ENCODE measurements around the gene SCD5.

The SCD5 gene

DNA sequence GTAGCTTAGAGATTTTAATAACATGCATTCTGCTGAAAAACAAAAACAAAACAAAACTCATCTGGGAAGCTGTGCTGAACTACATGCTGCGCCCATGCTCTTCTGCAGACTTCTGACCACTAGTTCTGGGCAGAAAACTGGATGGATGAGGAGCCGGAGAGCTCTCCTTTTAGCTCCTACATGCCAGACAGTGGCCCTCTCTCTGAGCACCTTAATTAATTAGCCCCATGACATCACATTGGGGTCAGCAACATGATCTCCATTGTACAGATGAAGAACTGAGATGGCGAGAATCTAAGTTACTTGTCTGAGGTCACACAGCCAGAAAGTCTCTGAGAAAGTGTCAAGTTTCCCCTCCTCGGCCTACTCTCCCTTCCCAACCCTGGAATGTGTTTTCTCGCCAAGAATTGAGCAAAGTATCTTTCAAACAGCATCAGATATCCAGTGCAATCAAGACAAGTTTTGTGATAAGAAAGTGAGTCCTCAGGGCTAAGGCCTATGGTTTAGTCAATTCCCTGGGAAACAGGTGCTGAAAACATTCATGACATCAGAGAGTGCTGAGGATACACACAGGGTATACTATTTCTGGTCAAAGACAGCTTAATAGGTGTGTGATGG, 21.6 kb downstream of the SCD5 start:
- no peak for DNase-seq
- in situ Hi-C loops (cut with MboI; ENCODE audit: low pct_unique_long_range_greater_than_20kb, low sequenced_read_pairs): no loop called here

GRCh38 chr4:82775243-82775642, 23.4 kb downstream of the SCD5 start:
- in situ Hi-C loops (cut with MboI; ENCODE audit: low pct_unique_long_range_greater_than_20kb, low sequenced_read_pairs): no loop called here
- DNase-seq: no peak

DNA sequence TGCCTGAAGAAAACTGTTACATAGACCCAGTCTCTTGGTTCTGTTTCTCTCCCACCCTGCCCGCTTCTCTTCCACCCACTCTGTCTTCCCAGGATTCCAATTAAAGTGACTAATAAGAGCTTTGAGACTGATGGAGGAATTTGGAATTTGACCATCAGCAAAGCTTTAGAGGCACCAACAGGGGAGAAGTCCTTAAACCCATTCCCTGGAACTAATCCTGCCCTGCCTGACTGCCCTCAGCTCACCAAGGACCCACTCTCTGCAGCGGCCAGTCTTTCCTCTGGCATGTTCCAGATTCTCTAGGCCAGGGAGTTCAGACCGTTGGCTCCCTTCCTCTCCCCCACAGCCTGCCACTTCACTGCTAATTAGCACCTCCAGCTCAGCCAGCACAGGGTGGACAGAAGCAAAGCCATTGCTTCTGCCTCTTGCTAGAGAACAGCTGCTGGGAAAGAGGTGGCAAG, 23.9 kb downstream of the SCD5 start:
- in situ Hi-C loops (cut with MboI; ENCODE audit: low pct_unique_long_range_greater_than_20kb, low sequenced_read_pairs): no loop called here
- no peak for DNase-seq

- DNase-seq: no peak
- in situ Hi-C loops (cut with MboI; ENCODE audit: low pct_unique_long_range_greater_than_20kb, low sequenced_read_pairs): no loop called here
These were observed 25.5 kb downstream of the SCD5 start for GRCh38 chr4:82773057-82773456.

GRCh38 chr4:82770607-82771006, 28.0 kb downstream of the SCD5 start:
- DNase-seq: no peak
- in situ Hi-C loops (cut with MboI; ENCODE audit: low pct_unique_long_range_greater_than_20kb, low sequenced_read_pairs): no loop called here

DNA sequence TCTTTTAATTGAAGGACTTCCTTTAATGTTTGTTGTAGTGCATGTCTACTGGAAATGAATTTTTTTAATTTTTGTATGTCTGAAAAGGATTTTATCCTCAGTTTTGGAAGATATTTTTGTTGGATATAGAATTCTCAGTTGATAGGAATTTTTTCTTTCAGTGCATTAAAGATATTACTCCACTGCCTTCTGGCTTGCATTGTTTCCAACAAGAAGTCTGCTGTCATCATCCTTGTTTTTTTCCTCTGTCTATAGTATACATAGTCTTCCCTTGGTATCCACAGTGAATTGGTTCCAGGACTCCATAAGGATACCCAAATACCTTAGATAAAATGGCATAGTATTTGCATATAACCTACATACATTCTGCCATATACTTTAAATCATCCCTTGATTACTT, 33.5 kb downstream of the SCD5 start:
- in situ Hi-C loops (cut with MboI; ENCODE audit: low pct_unique_long_range_greater_than_20kb, low sequenced_read_pairs): no loop called here
- no peak for DNase-seq

GRCh38 chr4:82761229-82761628, 37.4 kb downstream of the SCD5 start:
- in situ Hi-C loops (cut with MboI; ENCODE audit: low pct_unique_long_range_greater_than_20kb, low sequenced_read_pairs): no loop called here
- no peak for DNase-seq

GRCh38 chr4:82758701-82759685, 39.6 kb downstream of the SCD5 start:
- in situ Hi-C loops (cut with MboI; ENCODE audit: low pct_unique_long_range_greater_than_20kb, low sequenced_read_pairs): no loop called here
- no peak for DNase-seq

DNA sequence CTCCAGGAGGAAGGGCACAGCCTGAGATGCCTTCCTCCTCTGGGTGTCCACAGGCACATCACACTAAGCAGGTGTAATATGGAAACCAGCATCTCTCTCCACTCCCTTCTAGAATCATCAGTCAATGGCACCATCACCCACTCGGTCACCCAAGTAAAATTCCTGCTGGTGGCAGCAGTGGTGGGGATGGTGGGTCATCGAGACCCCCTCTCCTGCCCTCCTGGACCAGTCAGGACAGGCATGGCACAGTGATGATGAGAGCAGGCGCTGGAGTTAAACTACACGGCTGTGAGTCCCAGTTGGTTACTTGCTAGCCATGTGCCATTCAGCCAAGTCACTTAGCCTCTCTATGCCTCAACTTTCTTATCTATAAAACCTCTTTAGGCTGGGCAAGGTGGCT, 42.5 kb downstream of the SCD5 start:
- in situ Hi-C loops (cut with MboI; ENCODE audit: low pct_unique_long_range_greater_than_20kb, low sequenced_read_pairs): no loop called here
- no peak for DNase-seq

DNA sequence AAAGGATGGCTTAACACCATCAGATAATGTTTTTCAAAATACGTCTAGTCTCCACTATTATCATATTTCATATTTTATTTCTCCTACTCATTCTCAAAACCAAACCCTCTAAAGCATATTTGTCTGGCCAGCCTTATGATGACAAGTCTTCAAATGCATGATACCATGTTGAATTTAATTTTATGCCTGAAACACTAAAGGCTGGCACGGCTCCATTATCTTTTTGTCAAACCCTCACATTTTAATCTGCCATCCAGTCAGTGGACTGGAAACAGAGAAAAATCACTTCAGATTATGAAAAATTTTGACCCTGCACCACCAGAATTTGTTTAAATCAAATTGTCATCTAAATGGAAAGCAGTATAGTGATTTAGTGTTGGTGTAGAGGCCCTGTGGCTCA, 42.9 kb downstream of the SCD5 start:
- no peak for DNase-seq
- in situ Hi-C loops (cut with MboI; ENCODE audit: low pct_unique_long_range_greater_than_20kb, low sequenced_read_pairs): no loop called here

GRCh38 chr4:82754513-82755165, 44.0 kb downstream of the SCD5 start:
- in situ Hi-C loops (cut with MboI; ENCODE audit: low pct_unique_long_range_greater_than_20kb, low sequenced_read_pairs): no loop called here
- DNase-seq: no peak

- in situ Hi-C loops (cut with MboI; ENCODE audit: low pct_unique_long_range_greater_than_20kb, low sequenced_read_pairs): no loop called here
- DNase-seq: no peak
These were observed 44.7 kb downstream of the SCD5 start for GRCh38 chr4:82753725-82754410.

GRCh38 chr4:82753238-82753637, 45.4 kb downstream of the SCD5 start:
- in situ Hi-C loops (cut with MboI; ENCODE audit: low pct_unique_long_range_greater_than_20kb, low sequenced_read_pairs): no loop called here
- DNase-seq: no peak

DNA sequence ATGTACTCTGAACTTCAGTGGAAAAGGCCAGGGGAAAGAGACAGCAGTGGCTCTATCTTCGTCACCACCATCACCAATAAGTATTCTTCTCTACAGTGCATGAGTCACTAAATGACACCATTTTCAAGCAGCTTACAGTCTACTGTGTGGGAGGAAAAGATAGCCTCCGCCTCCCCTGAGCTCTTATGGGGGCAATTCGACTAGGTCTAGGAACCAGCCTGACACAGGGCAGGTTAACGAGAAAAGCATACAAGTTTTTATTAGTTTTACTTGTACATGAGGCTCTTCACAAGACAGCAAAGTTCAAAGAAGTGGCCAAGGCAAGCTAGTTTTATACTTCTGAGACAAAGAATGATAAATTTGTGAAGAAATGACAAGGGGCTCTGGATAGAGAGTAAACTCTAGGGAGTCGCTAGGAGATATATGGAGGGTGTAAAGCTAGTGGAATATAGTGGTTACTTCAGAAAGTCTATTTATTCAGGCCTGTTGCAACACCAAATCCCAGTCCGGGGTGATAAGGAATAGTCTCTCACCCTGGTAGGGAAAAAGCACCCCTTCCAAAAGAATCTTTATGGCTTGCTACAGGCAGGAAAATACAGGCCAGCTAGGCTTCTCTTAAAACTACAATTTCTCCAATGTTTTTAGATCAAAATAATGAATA, 49.7 kb downstream of the SCD5 start:
- in situ Hi-C loops (cut with MboI; ENCODE audit: low pct_unique_long_range_greater_than_20kb, low sequenced_read_pairs): no loop called here
- no peak for DNase-seq

- in situ Hi-C loops (cut with MboI; ENCODE audit: low pct_unique_long_range_greater_than_20kb, low sequenced_read_pairs): no loop called here
- DNase-seq: no peak
These were observed 50.7 kb downstream of the SCD5 start for GRCh38 chr4:82747686-82748575.

DNA sequence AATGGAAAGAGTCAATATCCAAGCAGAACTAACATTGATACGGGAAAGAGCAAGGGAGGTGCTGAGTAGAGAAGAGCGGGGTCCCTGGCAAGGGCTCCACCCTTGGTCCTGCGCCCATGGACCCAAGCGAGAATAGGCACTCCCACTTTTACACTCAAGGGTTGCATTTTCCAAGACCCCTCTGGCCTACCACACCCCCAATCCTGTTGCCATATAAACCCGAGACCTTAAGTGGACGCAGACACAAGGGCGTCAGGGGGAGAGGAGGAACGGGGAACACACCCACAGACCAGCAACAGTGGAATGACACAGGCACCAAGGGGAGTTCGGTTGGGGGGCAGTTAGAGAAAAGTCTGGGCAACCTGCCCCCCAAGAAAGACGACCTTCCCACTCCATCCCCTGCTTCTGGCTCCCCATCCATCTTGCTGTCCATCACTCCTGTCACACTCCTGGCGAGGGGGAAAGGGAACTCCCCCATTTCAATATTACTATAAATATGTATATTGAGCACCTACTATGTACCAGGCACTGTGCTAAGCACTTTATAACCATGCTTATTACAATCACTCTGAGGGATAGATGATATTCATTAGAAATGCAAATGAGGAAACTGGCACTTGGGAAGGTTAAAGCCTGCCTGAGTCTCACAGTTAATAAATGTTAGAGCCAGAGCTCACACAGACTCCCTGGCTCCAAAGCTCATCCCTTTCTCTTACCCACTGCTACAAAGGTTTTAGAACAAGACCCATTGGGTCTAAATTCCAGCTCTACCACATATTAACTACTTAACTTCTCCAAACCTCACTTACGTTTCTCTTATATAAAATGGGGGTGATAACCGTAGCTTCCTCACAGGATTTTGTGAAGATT, 51.7 kb downstream of the SCD5 start:
- in situ Hi-C loops (cut with MboI; ENCODE audit: low pct_unique_long_range_greater_than_20kb, low sequenced_read_pairs): no loop called here
- no peak for DNase-seq

DNA sequence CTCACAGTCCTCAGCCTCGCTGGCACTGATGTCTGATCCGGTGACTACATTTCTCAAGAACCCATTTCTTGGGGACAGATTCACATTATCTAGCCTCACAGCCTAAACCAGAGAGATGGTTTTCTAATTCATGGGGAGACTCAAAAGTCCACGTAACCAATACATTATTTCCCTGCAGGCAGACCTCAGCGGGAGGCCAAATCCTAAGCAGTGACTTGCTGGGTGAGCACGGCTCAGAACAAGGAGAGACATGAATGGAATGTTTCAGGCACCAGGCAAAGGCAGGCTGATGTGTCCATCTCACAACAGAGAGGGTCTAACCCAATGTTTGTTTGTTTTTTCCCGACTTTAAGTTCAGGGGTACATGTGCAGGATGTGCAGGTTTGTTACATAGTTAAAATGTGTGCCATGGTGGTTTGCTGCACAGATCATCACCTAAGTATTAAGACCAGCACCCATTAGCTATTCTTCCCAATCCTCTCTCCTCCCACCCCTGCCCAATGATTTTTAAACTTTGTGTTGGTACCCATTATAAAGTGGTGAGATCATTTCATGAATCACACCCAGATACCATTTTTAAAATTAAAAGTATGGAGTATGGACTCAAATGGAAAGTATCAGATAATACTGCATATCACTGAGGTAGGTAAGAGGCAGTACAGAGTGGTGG, 53.3 kb downstream of the SCD5 start:
- in situ Hi-C loops (cut with MboI; ENCODE audit: low pct_unique_long_range_greater_than_20kb, low sequenced_read_pairs): no loop called here
- no peak for DNase-seq
